K562 (cell line): Measurements from ENCODE around the gene SLIT1. TPM values are rescaled to one million over a fixed set of nuclear protein-coding genes. Genes with fewer than 3 reads are reported as not detected.

ENCODE experiments used
- ATAC-seq: fragments of 200-7000 bp; cut with Tn5 transposase; 3 replicates; pipeline ENCODE4 v1.9.1; 2020; ENCODE audit warnings: moderate library complexity
- BruUV-seq: library from RNA; stranded (reverse); fragments of 400-500 nt; replicated peaks from 2 replicates; lab custom pipeline; 2021; lab: Mats Ljungman, UMichigan
- CTCF ChIA-PET: fragments of 300-600 bp; formaldehyde crosslinking; extraction: SDS; loops from one replicate; lab custom pipeline; 2021; ENCODE audit warnings: low intra/inter-chr PET ratio; lab: Yijun Ruan, JAX
- POLR2A ChIA-PET: fragments of 300-600, 350-650 bp; sonication (Branson Sonifier 250); formaldehyde crosslinking; extraction: SDS; loops from one replicate; lab custom pipeline; 2021; ENCODE audit warnings: antibody characterized with exemption, inconsistent platforms; lab: Yijun Ruan, JAX
- DNase-seq, 4 experiments: peaks; one replicate each; pipeline versions ENCODE4 v3.0.0 to v3.0.0-alpha.2; 2011 to 2018; ENCODE audit warnings: low spot score in 3 of 4, mixed read lengths in 3 of 4; ENCODE audit errors: extremely low read depth in 1 of 4
- FAIRE-seq: peaks from 2 replicates; lab custom pipeline; 2011; peaks lifted over from hg19 to GRCh38; lab: Jason Lieb, UNC
- H2AFZ ChIP-seq: 2 replicates; pipeline ENCODE4 v1.6.0; 2011; ENCODE audit warnings: low read depth, low read length, control low read depth, inconsistent platforms
- H3K27ac ChIP-seq: fragments of 200-600 bp; 3 replicates; pipeline ENCODE4 v1.8.0; 2011; ENCODE audit warnings: low read depth, mild to moderate bottlenecking, control low read depth, inconsistent platforms, low read length, moderate library complexity, mixed read lengths; ENCODE audit errors: extremely low read depth
- H3K27me3 ChIP-seq, 2 experiments: fragments of 300-600 bp in 1 of 2; 2 replicates in 1 of 2; 3 replicates in 1 of 2; pipeline versions ENCODE4 v1.6.0 to v1.8.0; 2011; ENCODE audit warnings: inconsistent platforms in 2 of 2, low read length in 2 of 2, mild to moderate bottlenecking in 1 of 2, mixed read lengths in 1 of 2, moderate library complexity in 1 of 2; ENCODE audit not compliant: control insufficient read depth in 2 of 2, insufficient read depth in 2 of 2
- H3K36me3 ChIP-seq: fragments of 300-600 bp; 3 replicates; pipeline ENCODE4 v1.8.0; 2011; ENCODE audit warnings: mild to moderate bottlenecking, low read length, inconsistent platforms; ENCODE audit not compliant: control insufficient read depth, insufficient read depth
- H3K4me1 ChIP-seq, 2 experiments: fragments of 200-600 bp in 1 of 2; replicated peaks in 1 of 2; 2 replicates in 1 of 2; 3 replicates in 1 of 2; pipeline versions ENCODE4 v1.5.1 to v1.8.0; 2011; ENCODE audit warnings: inconsistent platforms in 2 of 2, low read length in 2 of 2, mild to moderate bottlenecking in 1 of 2, mixed read lengths in 1 of 2, moderate library complexity in 1 of 2; ENCODE audit not compliant: control insufficient read depth in 2 of 2, insufficient read depth in 2 of 2
- H3K4me2 ChIP-seq: 2 replicates; pipeline ENCODE4 v1.6.1; 2011; ENCODE audit warnings: low read length, control low read depth, inconsistent platforms, mixed read lengths; ENCODE audit not compliant: insufficient read depth
- H3K4me3 ChIP-seq: fragments of 200-600 bp; sonication (generic), shearing (Covaris generic); 2 replicates; pipeline ENCODE4 v1.5.1; 2016; ENCODE audit warnings: control low read depth, inconsistent platforms
- H3K79me2 ChIP-seq: fragments of 200-600 bp; 3 replicates; pipeline ENCODE4 v1.8.0; 2011; ENCODE audit warnings: low read length, inconsistent platforms; ENCODE audit not compliant: control insufficient read depth, insufficient read depth
- H3K9ac ChIP-seq, 2 experiments: 2 replicates each; pipeline versions ENCODE4 v1.6.0 to v1.6.1; 2011; ENCODE audit warnings: low read depth in 2 of 2, low read length in 2 of 2, control low read depth in 1 of 2, inconsistent platforms in 1 of 2, mild to moderate bottlenecking in 1 of 2, mixed read lengths in 1 of 2; ENCODE audit not compliant: insufficient read depth in 1 of 2
- H3K9me1 ChIP-seq: one replicate; pipeline ENCODE4 v1.6.0; 2011; ENCODE audit warnings: inconsistent platforms, mild to moderate bottlenecking, low read length, moderate library complexity; ENCODE audit not compliant: control insufficient read depth, insufficient read depth
- H3K9me3 ChIP-seq: replicated peaks from 2 replicates; pipeline ENCODE4 v1.5.1; 2011; ENCODE audit warnings: low read depth, low read length, inconsistent platforms; ENCODE audit not compliant: control insufficient read depth, insufficient read depth
- H4K20me1 ChIP-seq: replicated peaks from 2 replicates; pipeline ENCODE4 v1.6.1; 2011; ENCODE audit warnings: low read length, inconsistent platforms, mixed read lengths; ENCODE audit not compliant: control insufficient read depth, insufficient read depth
- CHD4 ChIP-seq: fragments of 200-600 bp; sonication (generic); IDR thresholded peaks from 3 replicates; pipeline ENCODE4 v1.6.1; 2012; ENCODE audit warnings: low read depth, mild to moderate bottlenecking, mixed read lengths, low read length, inconsistent platforms; ENCODE audit not compliant: insufficient read depth, insufficient replicate concordance, poor library complexity, severe bottlenecking
- ERF ChIP-seq: fragments of 450-650 bp; formaldehyde crosslinking; IDR thresholded peaks from 2 replicates; pipeline ENCODE4 v1.4.0; 2020; ENCODE audit warnings: mild to moderate bottlenecking, mixed read lengths
- ILF3 ChIP-seq: fragments of 450-650 bp; IDR thresholded peaks from 2 replicates; pipeline ENCODE4 v1.6.1; 2018; ENCODE audit warnings: antibody characterized with exemption, mild to moderate bottlenecking, moderate library complexity, borderline replicate concordance
- JUN ChIP-seq, 2 experiments: sonication (generic) in 1 of 2; formaldehyde crosslinking in 1 of 2; IDR thresholded peaks; 2 replicates each; pipeline versions ENCODE4 v1.6.1 to v1.8.0; 2012 to 2022; ENCODE audit warnings: borderline replicate concordance in 2 of 2, mild to moderate bottlenecking in 2 of 2, improper control_type of control experiment in 1 of 2, low read depth in 1 of 2, low read length in 1 of 2, missing genetic modification reagents in 1 of 2
- MBD2 ChIP-seq: sonication (generic); IDR thresholded peaks from 2 replicates; pipeline ENCODE4 v1.6.1; 2016; ENCODE audit warnings: low read depth, borderline replicate concordance
- NR3C1 ChIP-seq: sonication (generic); formaldehyde crosslinking; IDR thresholded peaks from 2 replicates; pipeline ENCODE4 v1.8.1; 2022; ENCODE audit warnings: missing genetic modification reagents
- PHF21A ChIP-seq: fragments of 450-650 bp; IDR thresholded peaks from 2 replicates; pipeline ENCODE4 v1.6.1; 2017; ENCODE audit warnings: low read depth, borderline replicate concordance
- RFX1 ChIP-seq: fragments of 450-650 bp; IDR thresholded peaks from 2 replicates; pipeline ENCODE4 v1.6.1; 2016; ENCODE audit warnings: mild to moderate bottlenecking, moderate library complexity
- SMARCC2 ChIP-seq: fragments of 450-650 bp; IDR thresholded peaks from 2 replicates; pipeline ENCODE4 v1.6.1; 2017; ENCODE audit warnings: antibody characterized with exemption, moderate library complexity, mild to moderate bottlenecking, low read depth
- WGBS: fragments of 100-300 bp; shearing (Covaris generic); methylation state at CpG from one replicate; pipeline ENCODE4 v1.1.6; 2016; ENCODE audit warnings: low coverage, mixed read lengths; ENCODE audit not compliant: insufficient coverage; ENCODE audit errors: missing lambda C conversion rate; 5-methylcytosine and 5-hydroxymethylcytosine counted together
- in situ Hi-C: fragments of 300-500 bp; cut with MboI; formaldehyde crosslinking; loops from 4 replicates; pipeline ENCODE4 v1.15.0; 2018; ENCODE audit warnings: inconsistent platforms, mixed read lengths
- intact Hi-C: fragments of 100-400 bp; cut with micrococcal nuclease; formaldehyde crosslinking; loops from 2 replicates; pipeline ENCODE4 v1.14.2; 2022
- polyA plus RNA-seq, 8 experiments: library from polyadenylated mRNA; depleted of rRNA in 4 of 8; stranded (reverse) in 5 of 8; unstranded in 3 of 8; fragments of >200 nt; fragmentation: Nextera tagmentation in 2 of 8; fragmentation: Illumina TruSeq in 1 of 8; extraction: Ambion mirVana in 2 of 8; extraction: Trizol in 1 of 8; gene quantifications; 2 replicates each; pipeline versions ENCODE4 v1.2.1 to v1.2.3, GENCODE V29; 2011 to 2014; ENCODE audit warnings: inconsistent platforms in 1 of 8, missing spikeins in 1 of 8
- total RNA-seq, 7 experiments: library from RNA; depleted of rRNA in 6 of 7; stranded (reverse); fragments of >200 nt in 6 of 7; fragmentation: Illumina TruSeq in 2 of 7; extraction: Trizol in 2 of 7; gene quantifications; 2 replicates each; pipeline versions ENCODE4 v1.2.1 to v1.2.3, GENCODE V29; 2011 to 2021; ENCODE audit warnings: low replicate concordance in 1 of 7
- TF ChIP-seq, protein P1 (sequence below), 2 experiments: fragments of 450-650 bp in 1 of 2; sonication (generic) in 1 of 2; formaldehyde crosslinking in 1 of 2; IDR thresholded peaks in 1 of 2; conservative IDR thresholded peaks in 1 of 2; 2 replicates each; pipeline versions ENCODE4 v1.6.1 to v1.8.1; 2016 to 2023; ENCODE audit warnings: mild to moderate bottlenecking in 2 of 2, moderate library complexity in 2 of 2, inconsistent platforms in 1 of 2, missing genetic modification reagents in 1 of 2
- TF ChIP-seq, protein P2 (sequence below): fragments of 450-650 bp; formaldehyde crosslinking; IDR thresholded peaks from 2 replicates; pipeline ENCODE4 v1.4.0; 2020; ENCODE audit warnings: mild to moderate bottlenecking, moderate library complexity

SLIT1 gene
- total and polyA plus RNA-seq, 9 of the 15 experiments (the other 6 are each of a cell fraction or from before 2014, with no cell fraction given): 0.01 to 0.11 (median 0.04) TPM; not detected in 3

DNA sequence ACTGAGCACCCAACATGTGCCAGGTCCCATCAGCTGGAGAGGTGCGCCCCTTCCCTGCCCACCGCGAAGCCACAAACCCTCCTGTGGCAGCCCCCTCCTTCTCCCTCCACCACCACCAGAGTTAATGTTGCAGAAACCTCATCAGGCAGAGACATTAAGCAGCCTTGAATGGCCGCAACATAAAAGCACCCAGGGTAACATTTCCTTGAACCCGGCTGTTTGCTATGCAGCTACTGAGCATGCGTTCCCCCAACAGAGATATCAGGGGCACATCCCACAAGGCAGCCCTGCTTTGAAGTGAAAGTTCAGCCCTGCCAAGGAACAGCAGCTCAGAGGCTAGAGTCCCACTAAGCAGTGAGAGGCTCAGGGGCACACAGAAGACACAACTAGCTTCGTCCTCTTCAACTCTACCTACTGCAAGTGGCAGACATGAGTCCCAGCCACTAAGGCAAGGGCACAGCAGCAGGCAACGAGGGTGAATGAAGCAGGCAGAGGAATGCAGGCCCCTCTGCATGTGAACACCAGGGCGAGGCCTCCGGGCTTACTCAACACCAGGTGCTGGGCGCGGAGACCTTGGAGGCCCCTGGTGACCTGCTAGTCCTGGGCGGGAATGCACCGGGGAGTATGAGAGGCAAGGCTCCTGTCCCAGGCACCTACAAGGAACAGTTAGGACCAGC lies 107.4 kb downstream of the SLIT1 start:
- DNase-seq (no peak), FAIRE-seq (no peak), ATAC-seq (no peak)
- Histone ChIP-seq H3K4me2 (no peak overlapping the region), H3K9me3 (no peaks in the 10 kb centered on the region), H3K36me3 (no peaks in the 10 kb centered on the region), H3K9me1 (no peaks in the 10 kb centered on the region), H3K79me2 (no peaks in the 10 kb centered on the region), H3K4me1 (peaks cover 0 to 5% of the 10 kb centered on the region in 2 experiments; a peak in 1 of 5 replicates), H3K27me3 (peaks cover 0 to 22% of the 10 kb centered on the region in 2 experiments; a peak in 3 of 5 replicates), H3K27ac (no peak overlapping the region), H2AFZ (no peak overlapping the region), H4K20me1 (0 out of 2 replicates have a peak, but pooled peaks cover 4% of the 10 kb centered on the region), H3K4me3 (no peak overlapping the region), H3K9ac (no peak overlapping the region)
- in situ Hi-C loops (loop anchor here (10.0 kb wide), 1 partner anchor 276 kb away; no protein-coding TSS in a partner anchor), intact Hi-C loops (no loop called here)
- ChIA-PET CTCF (no interaction called here), POLR2A (interaction anchor here (1.2 kb wide), 1 partner anchor 17 kb away, joined by 4 read pairs; no protein-coding TSS in a partner anchor)
- TF ChIP-seq PHF21A (no peak), ILF3 (no peak), SMARCC2 (no peak), JUN (IDR thresholded peaks at IDR 0.05; ENCODE audit: borderline replicate concordance, low read depth, low read length) (no peak), JUN (CRISPR knock-in tag; IDR thresholded peaks at IDR 0.05; ENCODE audit: borderline replicate concordance) (no peak), CHD4 (no peak), ERF (CRISPR knock-in tag) (no peak), MBD2 (no peak), RFX1 (no peak), NR3C1 (no peak)
- TF ChIP-seq, protein P1, sequence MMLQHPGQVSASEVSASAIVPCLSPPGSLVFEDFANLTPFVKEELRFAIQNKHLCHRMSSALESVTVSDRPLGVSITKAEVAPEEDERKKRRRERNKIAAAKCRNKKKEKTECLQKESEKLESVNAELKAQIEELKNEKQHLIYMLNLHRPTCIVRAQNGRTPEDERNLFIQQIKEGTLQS (IDR thresholded peaks at IDR 0.05): no peak
- TF ChIP-seq, protein P1 (CRISPR knock-in tag; conservative IDR thresholded peaks at IDR 0.05): no peak
- TF ChIP-seq, protein P2, sequence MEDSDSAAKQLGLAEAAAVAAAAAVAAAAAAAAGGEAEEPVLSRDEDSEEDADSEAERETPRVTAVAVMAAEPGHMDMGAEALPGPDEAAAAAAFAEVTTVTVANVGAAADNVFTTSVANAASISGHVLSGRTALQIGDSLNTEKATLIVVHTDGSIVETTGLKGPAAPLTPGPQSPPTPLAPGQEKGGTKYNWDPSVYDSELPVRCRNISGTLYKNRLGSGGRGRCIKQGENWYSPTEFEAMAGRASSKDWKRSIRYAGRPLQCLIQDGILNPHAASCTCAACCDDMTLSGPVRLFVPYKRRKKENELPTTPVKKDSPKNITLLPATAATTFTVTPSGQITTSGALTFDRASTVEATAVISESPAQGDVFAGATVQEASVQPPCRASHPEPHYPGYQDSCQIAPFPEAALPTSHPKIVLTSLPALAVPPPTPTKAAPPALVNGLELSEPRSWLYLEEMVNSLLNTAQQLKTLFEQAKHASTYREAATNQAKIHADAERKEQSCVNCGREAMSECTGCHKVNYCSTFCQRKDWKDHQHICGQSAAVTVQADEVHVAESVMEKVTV: no peak
- WGBS: 0% methylated on average over 10 of the region's 14 CpGs
- no TSS peak for BruUV-seq
